Trophoblast cell (in vitro differentiated cells and primary cell): ENCODE measurements around the gene IQCK.

Experiments used
- DNase-seq, 2 donors: peaks; one replicate each; pipeline ENCODE4 v3.0.0-alpha.2; 2016
- H2AFZ ChIP-seq: 2 replicates; pipeline ENCODE4 v1.6.1; 2013; ENCODE audit warnings: low read length, moderate library complexity, mild to moderate bottlenecking; ENCODE audit not compliant: insufficient read depth, poor library complexity
- H2AK5ac ChIP-seq: 2 replicates; pipeline ENCODE4 v1.6.1; 2013; ENCODE audit warnings: mild to moderate bottlenecking, low read length
- H2BK120ac ChIP-seq: 2 replicates; pipeline ENCODE4 v1.6.1; 2013; ENCODE audit warnings: low read length, mild to moderate bottlenecking, moderate library complexity; ENCODE audit not compliant: insufficient read depth, poor library complexity
- H2BK12ac ChIP-seq: 2 replicates; pipeline ENCODE4 v1.6.1; 2013; ENCODE audit warnings: mild to moderate bottlenecking, low read length, moderate library complexity
- H2BK5ac ChIP-seq: 2 replicates; pipeline ENCODE4 v1.6.1; 2013; ENCODE audit warnings: low read length, low read depth, moderate library complexity, mild to moderate bottlenecking; ENCODE audit not compliant: poor library complexity
- H3K14ac ChIP-seq: 2 replicates; pipeline ENCODE4 v1.6.1; 2013; ENCODE audit warnings: mild to moderate bottlenecking, low read length
- H3K18ac ChIP-seq: 2 replicates; pipeline ENCODE4 v1.6.1; 2013; ENCODE audit warnings: mild to moderate bottlenecking, low read length
- H3K23ac ChIP-seq: 2 replicates; pipeline ENCODE4 v1.6.1; 2013; ENCODE audit warnings: low read length
- H3K27ac ChIP-seq: 2 replicates; pipeline ENCODE4 v1.5.1; 2013; ENCODE audit warnings: low read depth, mild to moderate bottlenecking, inconsistent platforms, low read length, moderate library complexity
- H3K27me3 ChIP-seq: 2 replicates; pipeline ENCODE4 v1.6.1; 2013; ENCODE audit warnings: inconsistent platforms, mild to moderate bottlenecking, low read length, moderate library complexity; ENCODE audit not compliant: insufficient read depth
- H3K36me3 ChIP-seq, 2 experiments: 1 replicate in 1 of 2; 2 replicates in 1 of 2; pipeline ENCODE4 v1.6.1; 2013; ENCODE audit warnings: low read length in 2 of 2, mild to moderate bottlenecking in 2 of 2, moderate library complexity in 1 of 2; ENCODE audit not compliant: insufficient read depth in 2 of 2, control insufficient read depth in 1 of 2
- H3K4ac ChIP-seq: 2 replicates; pipeline ENCODE4 v1.6.1; 2013; ENCODE audit warnings: low read depth, mild to moderate bottlenecking, low read length, moderate library complexity
- H3K4me1 ChIP-seq, 2 experiments: 1 replicate in 1 of 2; 2 replicates in 1 of 2; pipeline ENCODE4 v1.6.1; 2013; ENCODE audit warnings: low read length in 2 of 2, mild to moderate bottlenecking in 2 of 2, moderate library complexity in 1 of 2; ENCODE audit not compliant: insufficient read depth in 2 of 2, control insufficient read depth in 1 of 2
- H3K4me2 ChIP-seq: 2 replicates; pipeline ENCODE4 v1.6.1; 2013; ENCODE audit warnings: inconsistent platforms, mild to moderate bottlenecking, low read length, moderate library complexity
- H3K4me3 ChIP-seq: 2 replicates; pipeline ENCODE4 v1.5.1; 2013; ENCODE audit warnings: mild to moderate bottlenecking, low read depth, low read length, inconsistent platforms
- H3K79me1 ChIP-seq: one replicate; pipeline ENCODE4 v1.6.1; 2013; ENCODE audit warnings: low read length
- H3K79me2 ChIP-seq: 2 replicates; pipeline ENCODE4 v1.6.1; 2013; ENCODE audit warnings: low read length, mild to moderate bottlenecking; ENCODE audit not compliant: control insufficient read depth, insufficient read depth, poor library complexity
- H3K9ac ChIP-seq: 2 replicates; pipeline ENCODE4 v1.6.1; 2013; ENCODE audit warnings: mild to moderate bottlenecking, low read length
- H3K9me3 ChIP-seq: 2 replicates; pipeline ENCODE4 v1.6.1; 2013; ENCODE audit warnings: low read depth, mild to moderate bottlenecking, control low read depth, inconsistent platforms, low read length; ENCODE audit not compliant: insufficient read depth
- H4K12ac ChIP-seq: 2 replicates; pipeline ENCODE4 v1.6.1; 2013; ENCODE audit warnings: low read depth, mild to moderate bottlenecking, low read length, moderate library complexity
- H4K8ac ChIP-seq: 2 replicates; pipeline ENCODE4 v1.6.1; 2013; ENCODE audit warnings: low read depth, mild to moderate bottlenecking, low read length, moderate library complexity
- H4K91ac ChIP-seq: one replicate; pipeline ENCODE4 v1.6.1; 2013; ENCODE audit warnings: low read depth, mild to moderate bottlenecking, low read length, moderate library complexity
- WGBS: extraction: QIAGEN DNeasy Blood & Tissue Kit; methylation state at CpG from one replicate; pipeline ENCODE4 v1.1.7; 2013; ENCODE audit warnings: missing lambda C conversion rate; ENCODE audit not compliant: insufficient read length, insufficient coverage; ENCODE audit errors: extremely low coverage; 5-methylcytosine and 5-hydroxymethylcytosine counted together

The IQCK gene

GRCh38 chr16:19767497-19767896 is 49.4 kb downstream of the IQCK start:
- Histone ChIP-seq H3K4ac (no peak overlapping the region), H2AK5ac (no peak overlapping the region), H4K91ac (no peak overlapping the region), H3K79me2 (no peaks in the 10 kb centered on the region), H2BK12ac (no peak overlapping the region), H3K27ac (no peak overlapping the region), H3K18ac (no peak overlapping the region), H3K4me2 (no peak overlapping the region), H3K14ac (no peak overlapping the region), H2BK120ac (no peak overlapping the region), H3K9me3 (no peaks in the 10 kb centered on the region), H4K8ac (no peak overlapping the region), H3K27me3 (no peaks in the 10 kb centered on the region), H3K36me3 (no peaks in the 10 kb centered on the region), H2AFZ (no peak overlapping the region), H2BK5ac (no peak overlapping the region), H4K12ac (no peak overlapping the region), H3K4me1 (no peaks in the 10 kb centered on the region), H3K4me3 (no peak overlapping the region), H3K23ac (no peak overlapping the region), H3K9ac (no peak overlapping the region), H3K79me1 (no peaks in the 10 kb centered on the region)
- DNase-seq: no peak
- no CpG with 5 or more reads among the region's 13 CpGs for WGBS

- H3K14ac ChIP-seq: no peak overlapping the region
- DNase-seq: no peak
- H2AFZ ChIP-seq: no peak overlapping the region
- no peak overlapping the region for H3K27ac ChIP-seq
- H3K4ac ChIP-seq: no peak overlapping the region
- H2BK120ac ChIP-seq: no peak overlapping the region
- no CpG with 5 or more reads among the region's 4 CpGs for WGBS
- no peak overlapping the region for H2AK5ac ChIP-seq
- H3K36me3 ChIP-seq: no peaks in the 10 kb centered on the region
- H3K4me2 ChIP-seq: no peak overlapping the region
- H2BK5ac ChIP-seq: no peak overlapping the region
- no peak overlapping the region for H3K23ac ChIP-seq
- H3K27me3 ChIP-seq: no peaks in the 10 kb centered on the region
- H2BK12ac ChIP-seq: no peak overlapping the region
- no peak overlapping the region for H3K18ac ChIP-seq
- H3K4me1 ChIP-seq: no peaks in the 10 kb centered on the region
- no peak overlapping the region for H4K8ac ChIP-seq
- H3K79me2 ChIP-seq: no peaks in the 10 kb centered on the region
- H3K79me1 ChIP-seq: no peaks in the 10 kb centered on the region
- H3K4me3 ChIP-seq: no peak overlapping the region
- H4K12ac ChIP-seq: no peak overlapping the region
- no peak overlapping the region for H4K91ac ChIP-seq
- H3K9ac ChIP-seq: no peak overlapping the region
- no peaks in the 10 kb centered on the region for H3K9me3 ChIP-seq
These were observed 51.2 kb downstream of the IQCK start for GRCh38 chr16:19769239-19769638.

GRCh38 chr16:19771040-19771439 is 53.0 kb downstream of the IQCK start:
- H3K27me3 ChIP-seq: no peaks in the 10 kb centered on the region
- no peaks in the 10 kb centered on the region for H3K79me1 ChIP-seq
- no peak overlapping the region for H4K12ac ChIP-seq
- no peak overlapping the region for H2AFZ ChIP-seq
- H4K8ac ChIP-seq: no peak overlapping the region
- no peaks in the 10 kb centered on the region for H3K9me3 ChIP-seq
- no peak overlapping the region for H2BK120ac ChIP-seq
- no peaks in the 10 kb centered on the region for H3K79me2 ChIP-seq
- H3K14ac ChIP-seq: no peak overlapping the region
- no peak for DNase-seq
- no peak overlapping the region for H3K4me2 ChIP-seq
- H3K4me1 ChIP-seq: no peaks in the 10 kb centered on the region
- H2AK5ac ChIP-seq: no peak overlapping the region
- no peak overlapping the region for H4K91ac ChIP-seq
- no CpG with 5 or more reads among the region's 3 CpGs for WGBS
- no peak overlapping the region for H2BK5ac ChIP-seq
- H3K27ac ChIP-seq: no peak overlapping the region
- H3K4me3 ChIP-seq: no peak overlapping the region
- H2BK12ac ChIP-seq: no peak overlapping the region
- no peak overlapping the region for H3K4ac ChIP-seq
- H3K18ac ChIP-seq: no peak overlapping the region
- H3K23ac ChIP-seq: no peak overlapping the region
- H3K9ac ChIP-seq: no peak overlapping the region
- H3K36me3 ChIP-seq: no peaks in the 10 kb centered on the region

GRCh38 chr16:19771796-19772195 is 53.7 kb downstream of the IQCK start:
- Histone ChIP-seq H3K14ac (no peak overlapping the region), H3K23ac (no peak overlapping the region), H2BK12ac (no peak overlapping the region), H2AFZ (no peak overlapping the region), H2AK5ac (no peak overlapping the region), H3K79me1 (no peaks in the 10 kb centered on the region), H3K4me2 (no peak overlapping the region), H3K4me3 (no peak overlapping the region), H3K79me2 (no peaks in the 10 kb centered on the region), H3K9me3 (no peaks in the 10 kb centered on the region), H4K8ac (no peak overlapping the region), H3K27ac (no peak overlapping the region), H3K4ac (no peak overlapping the region), H3K36me3 (no peaks in the 10 kb centered on the region), H4K12ac (no peak overlapping the region), H2BK5ac (no peak overlapping the region), H3K27me3 (no peaks in the 10 kb centered on the region), H2BK120ac (no peak overlapping the region), H3K9ac (no peak overlapping the region), H4K91ac (no peak overlapping the region), H3K18ac (no peak overlapping the region), H3K4me1 (no peaks in the 10 kb centered on the region)
- no CpG with 5 or more reads among the region's 4 CpGs for WGBS
- DNase-seq: no peak
